Stomach (tissue), 9 donors: ENCODE results near the gene SLFN12. TPM values are rescaled to one million over a fixed set of nuclear protein-coding genes. Genes with fewer than 3 reads are reported as not detected.
"Not testable (repeated sequence)": the region's sequence is repeated elsewhere in the genome, so short reads cannot be mapped to it uniquely, and the experiment has no call there.

Source experiments
- DNase-seq, 2 donors: peaks; one replicate each; pipeline versions ENCODE4 v3.0.0 to v3.0.0-alpha.2; 2013 to 2019
- H3K27ac ChIP-seq, 5 donors: fragments of 200-600 bp in 4 of 5; sonication (generic) in 4 of 5; one replicate each; pipeline ENCODE4 v1.5.1; 2013 to 2019; ENCODE audit warnings: mild to moderate bottlenecking in 1 of 5, moderate library complexity in 1 of 5
- H3K27me3 ChIP-seq, 3 donors: fragments of 200-600 bp; sonication (generic); one replicate each; pipeline ENCODE4 v1.5.1; 2017 to 2019; ENCODE audit warnings: mixed run types in 1 of 3
- H3K36me3 ChIP-seq, 4 donors: fragments of 200-600 bp; sonication (generic); 1 replicate in 3 of 4; 2 replicates in 1 of 4; pipeline ENCODE4 v1.5.1; 2016 to 2019
- H3K4me1 ChIP-seq, 4 donors: fragments of 200-600 bp; sonication (generic); one replicate each; pipeline ENCODE4 v1.5.1; 2016 to 2019
- H3K4me3 ChIP-seq, 4 donors: fragments of 200-600 bp; sonication (generic) in 3 of 4; one replicate each; pipeline ENCODE4 v1.5.1; 2016 to 2019; ENCODE audit warnings: mild to moderate bottlenecking in 1 of 4
- H3K9me3 ChIP-seq, 4 donors: fragments of 200-600 bp; sonication (generic); one replicate each; pipeline ENCODE4 v1.5.1; 2016 to 2019
- EP300 ChIP-seq: sonication (generic); formaldehyde crosslinking; IDR thresholded peaks from one replicate; pipeline ENCODE4 v1.6.1; 2017; ENCODE audit warnings: antibody characterized with exemption
- POLR2A ChIP-seq, 4 donors: fragments of 450-650 bp; IDR thresholded peaks; one replicate each; pipeline ENCODE4 v1.6.1; 2016; ENCODE audit warnings: antibody characterized with exemption in 4 of 4, control low read depth in 2 of 4, mild to moderate bottlenecking in 1 of 4, moderate library complexity in 1 of 4
- POLR2AphosphoS5 ChIP-seq, 3 donors: sonication (generic); formaldehyde crosslinking; IDR thresholded peaks; one replicate each; pipeline ENCODE4 v1.6.1; 2016; ENCODE audit warnings: antibody characterized with exemption in 3 of 3
- WGBS, 5 donors: extraction: QIAGEN DNeasy Blood & Tissue Kit in 3 of 5; methylation state at CpG; one replicate each; pipeline versions ENCODE4 v1.1.5 to v1.1.7; 2013 to 2018; 5-methylcytosine and 5-hydroxymethylcytosine counted together
- intact Hi-C: fragments of 100-400 bp; cut with DNase I; formaldehyde crosslinking; loops from one replicate; pipeline ENCODE4 v1.15.1; 2023; ENCODE audit warnings: low total_unique reads
- polyA plus RNA-seq, 3 donors: library from polyadenylated mRNA; stranded (reverse); fragments of 200-250 nt; gene quantifications; one replicate each; pipeline ENCODE4 v1.2.3, GENCODE V29; 2013
- total RNA-seq, 5 donors: library from RNA; depleted of rRNA; stranded (reverse); fragments of >200 nt; gene quantifications; one replicate each; pipeline versions ENCODE4 v1.1.0 to v1.2.3, GENCODE V29; 2014 to 2016
- TF ChIP-seq, protein P1 (sequence below), 7 experiments: fragments of 450-650 bp in 4 of 7; fragments of 200-600 bp in 3 of 7; sonication (generic) in 3 of 7; IDR thresholded peaks; one replicate each; pipeline ENCODE4 v1.5.1; 2016 to 2019; ENCODE audit warnings: antibody characterized with exemption in 7 of 7, control low read depth in 2 of 7, mild to moderate bottlenecking in 1 of 7
- donor health status: healthy with polysubstance abuse.
- donor health status: Bipolar disorder and iron deficiency.
- donor health status: healthy.

SLFN12 gene
- total and polyA plus RNA-seq, 8 donors: 0.85 to 182 (median 6.2) TPM

DNA sequence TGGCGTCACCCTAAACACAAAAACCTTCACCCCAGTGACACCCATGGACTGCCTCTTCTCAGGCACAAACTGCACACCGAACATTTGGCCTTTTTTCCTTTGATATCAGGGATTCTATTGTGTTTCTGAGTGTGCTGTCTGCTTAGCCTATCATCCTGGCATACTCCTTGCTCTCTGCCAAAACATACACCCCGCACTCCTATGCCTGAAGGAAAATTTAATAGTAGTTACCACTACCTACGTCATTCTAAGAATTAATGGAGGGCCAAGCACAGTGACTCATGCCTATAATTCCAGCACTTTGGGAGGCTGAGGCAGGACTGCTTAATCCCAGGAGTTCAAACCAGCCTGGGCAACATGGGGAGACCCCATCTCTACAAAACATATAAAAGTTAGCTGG, 36.2 kb upstream of the SLFN12 start:
- WGBS, 5 donors: 81 to 89% (median 85%) methylated on average over 4 of the region's 4 CpGs
- TF ChIP-seq, protein P1, sequence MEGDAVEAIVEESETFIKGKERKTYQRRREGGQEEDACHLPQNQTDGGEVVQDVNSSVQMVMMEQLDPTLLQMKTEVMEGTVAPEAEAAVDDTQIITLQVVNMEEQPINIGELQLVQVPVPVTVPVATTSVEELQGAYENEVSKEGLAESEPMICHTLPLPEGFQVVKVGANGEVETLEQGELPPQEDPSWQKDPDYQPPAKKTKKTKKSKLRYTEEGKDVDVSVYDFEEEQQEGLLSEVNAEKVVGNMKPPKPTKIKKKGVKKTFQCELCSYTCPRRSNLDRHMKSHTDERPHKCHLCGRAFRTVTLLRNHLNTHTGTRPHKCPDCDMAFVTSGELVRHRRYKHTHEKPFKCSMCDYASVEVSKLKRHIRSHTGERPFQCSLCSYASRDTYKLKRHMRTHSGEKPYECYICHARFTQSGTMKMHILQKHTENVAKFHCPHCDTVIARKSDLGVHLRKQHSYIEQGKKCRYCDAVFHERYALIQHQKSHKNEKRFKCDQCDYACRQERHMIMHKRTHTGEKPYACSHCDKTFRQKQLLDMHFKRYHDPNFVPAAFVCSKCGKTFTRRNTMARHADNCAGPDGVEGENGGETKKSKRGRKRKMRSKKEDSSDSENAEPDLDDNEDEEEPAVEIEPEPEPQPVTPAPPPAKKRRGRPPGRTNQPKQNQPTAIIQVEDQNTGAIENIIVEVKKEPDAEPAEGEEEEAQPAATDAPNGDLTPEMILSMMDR (IDR thresholded peaks at IDR 0.05): no peak
- TF ChIP-seq POLR2AphosphoS5 (IDR thresholded peaks at IDR 0.05) (no peak), EP300 (no peak), POLR2A (IDR thresholded peaks at IDR 0.05) (no peak)
- H3K4me1 ChIP-seq: no peaks in the 10 kb centered on the region
- intact Hi-C loops: no loop called here
- peaks cover 0 to 12% (median 0%) of the 10 kb centered on the region in 4 donors for H3K9me3 ChIP-seq
- no peak for DNase-seq
- peaks cover 0 to under 1% (median 0%) of the 10 kb centered on the region in 3 donors for H3K27me3 ChIP-seq
- H3K27ac ChIP-seq: no peak overlapping the region
- H3K36me3 ChIP-seq: no peaks in the 10 kb centered on the region
- no peak overlapping the region for H3K4me3 ChIP-seq

DNA sequence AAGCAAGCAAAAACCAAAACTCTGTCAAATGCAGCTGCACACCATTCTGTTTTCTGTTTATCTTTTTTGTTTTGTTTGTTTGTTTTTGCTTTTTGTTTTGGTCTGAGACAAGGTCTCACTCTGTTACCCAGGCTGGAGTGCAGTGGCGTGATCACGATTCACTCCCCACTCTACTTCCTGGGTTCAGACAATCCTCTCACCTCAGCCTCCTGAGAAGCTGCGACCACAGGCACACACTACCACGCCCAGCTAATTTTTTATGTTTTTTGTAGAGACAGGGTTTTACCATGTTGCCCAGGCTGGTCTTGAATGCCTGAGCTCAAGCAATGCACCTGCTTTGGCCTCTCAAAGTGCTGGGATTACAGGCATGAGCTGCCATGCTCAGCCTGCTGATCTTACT, 35.5 kb upstream of the SLFN12 start:
- H3K4me3 ChIP-seq: no peak overlapping the region
- H3K9me3 ChIP-seq: peaks cover 0 to 8% (median 0%) of the 10 kb centered on the region in 4 donors
- no peak overlapping the region for H3K27ac ChIP-seq
- H3K36me3 ChIP-seq: no peaks in the 10 kb centered on the region
- TF ChIP-seq POLR2A (IDR thresholded peaks at IDR 0.05): no peak
- TF ChIP-seq POLR2AphosphoS5 (IDR thresholded peaks at IDR 0.05): no peak
- TF ChIP-seq EP300: no peak
- TF ChIP-seq, protein P1 (IDR thresholded peaks at IDR 0.05): no peak
- peaks cover 0 to 7% (median 0%) of the 10 kb centered on the region in 3 donors for H3K27me3 ChIP-seq
- intact Hi-C loops: no loop called here
- H3K4me1 ChIP-seq: peaks cover 0 to 4% (median 2%) of the 10 kb centered on the region in 4 donors
- 69 to 83% (median 77%) methylated on average over 4 of the region's 4 CpGs for WGBS, 5 donors
- DNase-seq: no peak

DNA sequence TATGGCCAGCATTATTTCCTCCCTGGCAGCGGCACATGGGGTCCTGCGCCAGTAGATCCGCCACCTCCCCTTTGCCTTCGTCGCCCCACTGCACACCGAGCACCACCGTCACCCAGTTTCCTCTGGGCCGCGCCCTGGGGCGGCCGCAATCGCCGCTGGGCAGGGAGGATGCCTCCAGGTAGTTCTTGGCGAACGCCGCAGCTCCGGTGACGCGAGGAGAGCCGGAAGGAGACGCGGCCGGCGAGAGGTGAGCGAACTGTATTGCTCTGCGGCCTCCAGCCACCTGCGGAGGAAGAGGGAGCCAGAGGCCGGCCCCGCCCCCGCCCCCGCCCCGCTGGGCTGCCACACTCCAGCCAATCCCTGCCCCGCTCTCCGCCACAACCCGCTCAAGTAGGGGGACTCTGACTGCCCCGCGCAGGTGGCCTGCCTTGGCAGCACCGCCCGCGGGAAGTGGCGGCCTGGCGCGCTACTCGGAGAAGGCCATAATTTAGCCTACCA, 28.1 kb upstream of the SLFN12 start:
- 3 to 6% (median 4%) methylated on average over 12 to 44 of the region's 44 CpGs for WGBS, 5 donors
- DNase-seq: peak; percentile 87 to 88
- Histone ChIP-seq H3K9me3 (no peaks in the 10 kb centered on the region), H3K27ac (peak overlapping the region in 4 of 5 donors; percentile 28 to 56 (median 56)), H3K4me1 (peaks cover 4 to 23% (median 12%) of the 10 kb centered on the region in 4 donors), H3K36me3 (no peaks in the 10 kb centered on the region), H3K27me3 (peaks cover 0 to 29% (median 0%) of the 10 kb centered on the region in 3 donors), H3K4me3 (peak overlapping the region; percentile 29 to 41 (median 34))
- intact Hi-C loops: no loop called here
- TF ChIP-seq EP300: no peak
- TF ChIP-seq POLR2AphosphoS5 (IDR thresholded peaks at IDR 0.05): peak in 2 of 3 donors; percentile 18 to 36

DNA sequence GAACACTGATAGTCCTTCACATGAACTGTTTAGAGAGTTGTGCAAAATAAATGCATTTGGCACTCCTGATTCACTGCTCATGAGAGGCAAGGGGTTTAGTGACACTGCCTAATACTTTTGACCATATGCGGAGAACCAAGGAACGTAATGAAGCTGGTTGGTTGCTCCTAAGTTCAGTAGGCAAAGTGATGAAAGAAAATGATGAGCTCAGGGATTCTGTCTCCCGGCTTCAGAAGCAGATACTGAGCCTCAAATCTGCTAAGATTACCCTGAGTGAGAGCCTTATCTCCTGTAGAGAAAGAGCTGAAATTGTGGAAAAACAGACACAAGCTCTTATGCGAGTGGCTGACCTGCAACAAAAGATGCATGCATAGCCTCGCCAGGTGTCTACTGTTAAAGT, 21.7 kb upstream of the SLFN12 start:
- H3K4me3 ChIP-seq, H3K36me3 ChIP-seq, H3K27ac ChIP-seq, H3K4me1 ChIP-seq, intact Hi-C loops, H3K9me3 ChIP-seq, DNase-seq: not testable (repeated sequence)
- peaks cover 0 to 44% (median 0%) of the 10 kb centered on the region in 3 donors for H3K27me3 ChIP-seq
- WGBS, 5 donors: 85 to 88% (median 87%) methylated on average over 5 of the region's 5 CpGs

DNA sequence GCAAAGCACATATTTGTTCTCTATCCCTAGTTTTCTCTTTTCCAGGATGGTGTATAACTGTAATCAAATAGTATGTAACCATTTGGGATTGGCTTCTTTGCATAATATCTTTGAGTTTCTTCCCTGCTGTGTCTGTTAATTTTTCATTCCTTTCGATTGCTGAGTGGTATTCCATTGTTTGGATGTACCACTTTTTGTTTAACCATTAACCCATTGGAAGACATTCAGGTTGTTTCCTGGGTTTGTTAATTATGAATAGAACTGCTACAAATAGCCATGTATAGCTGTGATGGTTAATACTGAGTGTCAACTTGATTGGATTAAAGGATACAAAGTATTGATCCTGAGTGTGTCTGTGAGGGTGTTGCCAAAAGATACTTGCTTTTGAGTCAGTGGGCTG, 20.9 kb upstream of the SLFN12 start:
- Histone ChIP-seq H3K4me3 (no peak overlapping the region), H3K27me3 (peaks cover 0 to 53% (median 0%) of the 10 kb centered on the region in 3 donors), H3K27ac (no peak overlapping the region), H3K9me3 (no peaks in the 10 kb centered on the region), H3K4me1 (peaks cover 0 to 17% (median 16%) of the 10 kb centered on the region in 4 donors), H3K36me3 (no peaks in the 10 kb centered on the region)
- WGBS, 5 donors: 26 to 63% (median 36%) methylated on average over 1 of the region's 1 CpG
- TF ChIP-seq, protein P1 (IDR thresholded peaks at IDR 0.05): no peak
- TF ChIP-seq POLR2A (IDR thresholded peaks at IDR 0.05): no peak
- TF ChIP-seq POLR2AphosphoS5 (IDR thresholded peaks at IDR 0.05): no peak
- no peak for TF ChIP-seq EP300
- no peak for DNase-seq
- intact Hi-C loops: no loop called here
